ENCODE data around the gene SLC66A2.

Gene SLC66A2

DNA sequence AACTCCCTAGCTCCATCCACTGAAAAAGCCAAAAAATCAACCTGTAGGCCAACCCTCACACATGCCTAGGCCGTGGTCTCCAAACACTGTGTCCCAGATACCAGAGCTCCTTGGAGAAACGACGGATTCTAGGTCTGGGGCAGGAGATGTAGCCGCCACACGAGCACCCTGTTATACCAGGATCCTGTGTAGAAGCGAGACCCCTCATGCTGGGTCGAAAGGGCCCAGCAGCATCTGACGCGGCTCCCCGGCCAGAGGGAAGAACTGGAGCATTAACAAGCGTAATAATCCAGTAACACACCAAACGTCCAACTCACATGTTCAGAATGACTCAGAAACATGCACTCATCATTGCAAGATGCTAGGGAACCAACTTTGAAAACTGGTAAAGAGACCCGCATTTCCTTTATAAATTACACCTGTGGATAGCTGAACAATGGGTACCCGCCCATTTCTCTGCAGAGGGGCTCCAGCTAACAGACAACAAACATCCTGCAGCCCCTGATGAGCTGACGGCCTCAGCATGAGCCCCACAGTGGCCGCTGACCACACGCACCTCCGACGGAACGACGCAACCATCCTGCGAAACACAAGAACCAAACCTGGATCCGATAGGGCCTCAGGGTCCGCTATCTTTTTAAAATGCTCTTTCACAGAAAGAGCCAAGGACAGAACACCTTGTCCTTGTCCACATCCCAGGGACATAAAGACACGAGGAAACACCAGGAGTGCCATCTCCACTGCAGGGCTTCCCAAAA lies 14.2 kb downstream of the SLC66A2 start:
- no peak for DNase-seq (ENCODE audit: low spot score)

- DNase-seq (ENCODE audit: low spot score) = no peak
Observed at GRCh38 chr18:79936641-79937040, 14.8 kb downstream of the SLC66A2 start.

GRCh38 chr18:79935925-79936324 lies 15.5 kb downstream of the SLC66A2 start:
- no peak for DNase-seq (ENCODE audit: low spot score)

DNA sequence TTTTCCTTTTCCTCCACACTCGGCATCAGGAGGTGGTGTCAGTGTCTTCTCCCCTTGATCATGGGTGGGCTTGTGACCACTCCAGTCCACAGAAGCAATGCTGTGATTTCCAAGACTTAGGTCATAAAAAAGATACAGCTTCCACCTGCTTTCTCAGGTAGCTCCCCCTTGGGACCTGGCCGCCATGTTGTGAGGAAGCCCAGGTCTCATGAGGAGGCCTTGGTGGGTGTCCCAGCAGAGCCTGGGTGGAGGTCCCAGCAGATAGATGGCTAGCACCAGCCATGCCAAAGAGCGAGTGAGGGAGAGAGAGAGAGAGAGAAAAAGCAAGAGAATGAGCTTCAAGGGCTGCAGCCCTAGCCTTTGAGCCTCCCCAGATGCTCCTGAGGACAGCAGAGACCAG lies 16.0 kb downstream of the SLC66A2 start:
- no peak for DNase-seq (ENCODE audit: low spot score)

DNA sequence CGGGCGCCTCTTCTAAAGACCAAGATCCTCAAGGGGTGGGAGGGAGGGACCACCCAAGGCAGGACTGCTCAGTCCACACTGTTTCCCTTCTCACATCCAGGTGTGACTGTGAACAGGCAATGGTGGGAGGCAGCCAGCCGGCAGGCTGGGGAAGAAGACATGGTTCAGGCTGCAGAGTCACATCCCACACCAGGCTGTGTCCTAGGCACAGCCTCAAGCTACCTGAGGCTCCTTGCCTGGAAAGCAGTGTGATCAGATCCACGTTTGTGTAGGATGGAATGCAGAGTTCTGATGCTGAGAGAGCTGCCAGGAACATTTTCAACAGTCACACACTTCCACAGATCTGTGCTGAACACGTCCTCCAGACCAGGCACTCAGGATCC lies 16.4 kb downstream of the SLC66A2 start:
- no peak for DNase-seq (ENCODE audit: low spot score)

DNA sequence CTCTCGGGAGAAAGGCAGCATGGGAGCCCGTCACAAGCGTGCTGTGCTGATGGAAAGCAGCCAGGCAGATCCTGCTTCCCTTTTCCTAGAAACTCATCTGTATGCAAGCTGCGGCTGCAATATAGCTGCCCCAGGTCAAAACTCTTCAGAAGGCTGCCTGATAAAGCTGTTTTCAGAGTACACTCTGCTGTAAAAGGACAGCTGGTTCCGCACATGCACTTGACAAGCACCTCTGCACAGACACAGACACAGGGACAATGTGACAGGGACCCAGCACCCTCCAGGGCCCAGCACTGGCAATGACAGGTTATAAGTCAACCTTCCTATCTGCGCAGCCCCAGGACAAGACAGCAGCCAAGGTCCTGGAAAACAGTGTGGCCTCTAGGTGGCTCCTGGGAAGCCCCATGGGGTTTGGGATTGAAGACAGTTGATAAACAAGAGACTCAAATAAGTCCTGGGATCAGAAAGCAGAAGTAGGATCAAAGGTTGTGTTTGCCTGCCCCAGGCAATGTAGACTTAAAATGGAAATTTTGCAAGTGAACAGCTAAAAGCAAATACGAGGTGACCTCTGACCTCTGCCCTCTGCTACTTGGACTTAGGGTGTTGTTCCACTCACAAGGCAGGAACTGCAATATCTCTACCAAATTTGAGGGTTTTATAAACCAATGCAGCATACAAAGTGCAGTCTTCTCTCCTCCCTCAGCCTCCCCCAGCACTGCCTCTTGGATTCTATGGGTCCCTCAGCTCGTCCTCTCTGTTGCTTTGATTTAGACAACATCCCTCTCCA lies 16.9 kb downstream of the SLC66A2 start:
- DNase-seq (ENCODE audit: low spot score) = no peak

DNA sequence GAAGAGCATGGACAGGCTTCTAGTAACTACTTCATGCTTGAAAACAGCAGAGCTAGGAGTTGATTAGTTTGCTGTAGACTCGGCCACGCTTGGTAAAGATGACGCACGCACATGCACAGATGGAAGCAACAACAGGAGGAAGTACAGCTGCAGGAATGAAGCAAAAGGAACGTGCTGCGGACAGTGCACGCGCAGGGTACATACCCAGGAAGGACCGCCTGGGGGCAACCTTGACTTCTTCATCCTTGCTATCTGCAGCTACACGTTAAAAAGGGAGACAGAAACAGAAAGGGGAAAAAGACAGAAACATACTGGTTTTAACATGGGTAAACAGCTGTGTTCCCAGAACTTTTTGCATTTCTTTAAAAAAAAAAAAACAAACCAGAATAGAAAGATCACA lies 17.7 kb downstream of the SLC66A2 start:
- no peak for DNase-seq (ENCODE audit: low spot score)

DNA sequence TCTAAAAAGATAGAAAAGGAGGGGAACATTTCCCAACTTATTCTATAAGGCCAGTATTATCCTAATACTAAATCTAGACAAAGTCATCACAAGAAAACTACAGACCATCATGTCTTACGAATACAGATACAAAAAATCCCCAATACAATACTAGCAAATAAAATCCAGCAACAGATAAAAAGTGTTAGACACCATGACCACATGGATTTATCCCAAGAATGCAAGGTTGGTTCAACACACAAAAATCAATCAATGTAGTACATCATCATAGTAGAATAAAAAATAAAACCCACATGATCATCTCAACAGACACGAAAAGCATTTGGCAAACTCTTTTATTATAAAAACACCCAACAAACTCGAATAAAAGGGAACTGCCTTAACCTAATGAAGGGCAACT lies 18.5 kb downstream of the SLC66A2 start:
- DNase-seq (ENCODE audit: low spot score) = no peak

GRCh38 chr18:79931475-79931874 lies 20.0 kb downstream of the SLC66A2 start:
- DNase-seq (ENCODE audit: low spot score) = no peak

GRCh38 chr18:79930020-79930642 lies 21.3 kb downstream of the SLC66A2 start:
- peak; percentile 13 for DNase-seq (ENCODE audit: low spot score)

DNA sequence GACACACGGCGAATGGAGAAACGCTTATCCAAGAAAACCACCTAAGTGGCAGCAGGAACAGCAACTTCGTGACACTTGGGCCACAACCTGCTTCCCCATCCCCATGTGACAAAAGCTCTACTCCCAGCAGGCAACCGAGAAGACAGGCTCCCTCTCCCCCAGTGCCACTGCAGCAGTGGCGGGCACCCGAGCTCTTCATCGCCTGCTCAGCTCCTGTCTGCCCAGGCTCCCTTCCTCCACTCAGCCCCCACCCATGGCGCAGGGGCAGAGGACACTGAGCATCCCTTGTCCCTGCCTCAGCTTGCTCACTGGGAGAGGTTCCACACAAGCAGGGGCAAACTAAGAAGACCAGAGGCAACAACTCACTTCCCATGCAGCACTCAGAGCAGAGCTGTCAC lies 22.9 kb downstream of the SLC66A2 start:
- no peak for DNase-seq (ENCODE audit: low spot score)

- no peak for DNase-seq (ENCODE audit: low spot score)
Observed at GRCh38 chr18:79927607-79928562, 23.6 kb downstream of the SLC66A2 start.

- no peak for DNase-seq (ENCODE audit: low spot score)
Observed at GRCh38 chr18:79926715-79927606, 24.5 kb downstream of the SLC66A2 start.

DNA sequence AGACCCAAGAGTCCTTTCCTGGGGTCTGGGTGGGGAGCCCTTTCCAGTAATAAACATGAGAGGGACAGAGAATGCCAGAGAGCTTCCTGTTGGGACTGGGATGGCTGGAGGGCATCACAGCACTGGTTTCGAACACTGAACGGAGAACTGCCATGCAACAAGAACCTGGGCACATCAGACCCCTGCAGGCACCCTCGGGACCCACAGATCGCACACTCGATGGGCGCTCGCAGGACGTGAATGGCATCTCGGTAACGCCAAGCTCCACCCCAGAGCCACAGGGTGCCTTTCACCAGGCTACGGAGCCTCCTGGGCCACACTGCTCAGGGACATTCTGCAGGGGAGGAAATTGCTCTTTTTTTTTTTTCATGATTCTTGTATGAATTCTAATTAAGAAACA lies 25.1 kb downstream of the SLC66A2 start:
- DNase-seq (ENCODE audit: low spot score) = no peak

DNA sequence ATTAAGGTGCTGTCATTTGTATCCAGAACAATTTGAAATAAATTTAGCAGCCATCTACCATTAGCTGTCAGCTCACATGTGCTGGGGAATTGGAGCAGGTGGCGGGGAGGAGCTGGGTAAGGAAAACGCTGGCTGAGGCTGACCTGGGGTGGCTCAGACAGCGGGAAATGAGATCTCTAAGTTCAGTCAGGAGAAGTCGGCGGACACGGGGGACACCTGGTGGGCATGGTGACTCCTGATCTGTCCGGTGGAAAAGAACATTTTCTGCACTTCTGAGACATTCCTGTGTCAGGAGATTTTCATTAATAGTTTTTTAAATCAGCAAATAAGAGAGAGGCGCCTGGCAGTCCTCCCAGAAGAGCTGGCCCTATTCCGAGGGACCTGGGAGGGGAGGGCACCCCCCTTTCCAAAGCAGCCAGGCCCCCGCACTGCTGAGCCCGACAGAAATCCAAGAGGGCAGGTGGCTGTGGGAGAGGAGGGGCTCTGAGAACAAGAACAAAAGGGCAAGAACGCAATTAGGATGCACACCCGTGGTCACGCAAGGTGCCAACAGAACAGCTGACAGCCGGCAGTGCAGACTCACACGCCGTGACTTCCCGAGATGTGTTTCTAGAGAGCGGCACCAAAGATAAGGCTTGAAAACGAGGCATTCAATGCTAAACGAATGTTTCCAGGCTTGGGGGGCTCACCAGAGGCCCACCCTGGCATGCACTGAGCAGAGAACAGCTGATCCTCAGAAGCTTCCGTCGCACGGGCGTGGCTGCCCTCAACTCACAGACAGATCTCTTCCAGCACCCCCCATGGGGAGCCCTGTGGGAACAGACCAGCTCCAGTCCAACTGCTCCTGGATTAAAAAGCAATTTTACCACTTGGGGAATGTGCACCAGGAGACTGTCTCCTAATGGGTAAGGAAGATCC lies 26.4 kb downstream of the SLC66A2 start:
- no peak for DNase-seq (ENCODE audit: low spot score)

DNA sequence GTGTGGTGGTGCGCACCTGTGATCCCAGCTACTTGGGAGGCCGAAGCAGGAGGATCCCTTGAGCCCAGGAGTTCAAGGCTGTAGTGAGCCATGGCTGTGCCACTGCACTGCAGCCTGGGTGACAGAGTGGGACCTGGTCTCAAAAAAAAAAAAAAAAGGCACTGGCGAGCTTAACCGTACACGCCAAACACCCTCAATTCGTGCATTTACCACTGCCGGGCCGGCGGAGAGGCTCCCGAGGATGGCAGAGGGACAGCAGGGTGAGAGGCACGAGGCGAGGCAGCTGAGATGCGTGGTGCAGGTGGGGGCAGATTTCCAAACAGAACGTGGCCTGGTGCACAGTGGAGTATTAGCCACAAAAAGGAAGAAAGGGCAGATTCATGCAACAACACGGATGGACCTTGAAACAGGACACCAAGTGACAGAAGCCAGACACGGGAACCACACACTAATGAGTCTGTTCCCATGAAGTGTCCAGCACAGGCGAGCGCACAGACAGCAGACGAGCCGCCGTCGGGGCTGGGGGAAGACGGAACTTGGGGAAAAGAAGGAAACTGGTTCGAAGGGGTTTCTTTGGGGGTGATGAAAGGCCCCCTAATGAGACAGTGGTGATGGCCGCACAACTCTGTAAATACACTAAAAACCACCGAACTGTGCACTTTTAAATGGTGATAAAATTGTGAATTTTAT lies 27.4 kb downstream of the SLC66A2 start:
- DNase-seq (ENCODE audit: low spot score) = no peak

DNA sequence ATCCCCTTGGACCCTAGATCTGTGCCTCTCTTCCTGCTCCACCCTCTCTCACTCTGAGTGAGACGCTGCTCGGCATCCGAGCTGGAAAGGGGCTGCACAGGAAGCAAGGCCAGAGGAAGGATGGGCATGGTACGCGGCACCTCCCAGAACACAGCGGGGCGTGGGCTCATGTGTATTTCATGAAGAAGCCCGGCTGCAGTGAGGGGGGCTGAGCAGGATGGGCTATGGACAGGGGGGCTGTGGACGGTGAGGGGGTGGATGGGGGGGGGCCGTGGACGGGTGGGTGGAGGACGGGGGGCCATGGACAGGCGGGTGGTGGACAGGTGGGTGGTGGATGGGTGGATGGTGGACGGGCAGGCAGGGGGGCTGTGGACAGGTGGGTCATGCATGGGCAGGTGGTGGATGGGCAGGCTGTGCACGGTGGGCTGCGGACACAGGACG lies 28.5 kb downstream of the SLC66A2 start:
- no peak for DNase-seq (ENCODE audit: low spot score)

DNA sequence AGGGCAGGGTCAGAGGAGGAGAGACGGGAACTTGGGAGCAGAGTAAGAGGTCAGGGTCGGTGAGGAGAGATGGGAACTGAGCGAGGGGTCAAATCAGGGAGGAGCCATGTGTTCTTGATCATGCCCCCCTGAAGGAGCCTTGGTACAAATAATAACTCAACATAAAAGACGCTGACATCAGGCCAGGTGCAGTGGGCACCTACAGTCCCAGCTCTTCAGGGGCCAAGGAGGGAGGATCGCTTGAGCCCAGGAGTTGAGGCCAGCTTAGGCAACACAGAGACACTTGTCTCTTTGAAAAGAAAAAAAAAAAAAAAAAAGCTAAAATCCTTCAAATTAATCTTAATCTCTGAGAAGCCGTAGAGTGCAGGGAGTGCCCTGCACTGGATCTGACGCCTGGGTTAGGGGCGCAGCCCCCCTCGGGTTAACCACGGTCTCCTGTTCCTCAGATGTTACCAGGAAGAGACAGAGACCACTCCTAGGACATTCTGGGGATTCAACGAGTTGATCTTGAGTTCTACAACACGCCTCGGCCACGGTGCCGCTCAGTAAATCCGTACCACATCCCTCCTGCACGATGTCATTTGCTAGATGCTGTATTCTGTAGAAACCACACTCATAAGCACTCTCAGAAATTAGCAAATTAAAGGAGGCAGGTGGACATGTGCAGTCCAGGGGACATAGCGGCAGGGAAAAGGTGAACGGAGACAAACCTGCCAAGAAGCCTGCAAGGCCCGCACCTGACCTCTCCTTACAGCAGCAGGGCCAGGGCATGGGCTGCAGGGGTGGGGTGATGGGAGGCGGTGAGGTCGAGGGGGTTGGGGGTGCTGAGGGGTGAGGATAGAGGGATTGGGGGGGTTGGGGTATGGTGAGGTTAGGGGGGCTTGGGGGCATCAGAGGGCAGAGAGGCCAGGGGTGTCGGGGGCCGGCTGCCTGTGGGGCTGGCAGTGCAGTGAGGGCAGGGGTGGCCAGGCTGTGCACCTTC lies 29.2 kb downstream of the SLC66A2 start:
- DNase-seq (ENCODE audit: low spot score) = no peak
